ENCODE measurements around the gene VEGFC. TPM values are rescaled to one million over a fixed set of nuclear protein-coding genes. Genes with fewer than 3 reads are reported as not detected.

VEGFC gene
- polyA plus RNA-seq, 1 experiment, result 31.0 TPM

- H3K4me3 ChIP-seq (ENCODE audit: low read depth, low read length), result no peak overlapping the region
- ChIA-PET CTCF (interaction anchor here (1.2 kb wide), 1 partner anchor 303 kb away, joined by 3 read pairs; no protein-coding TSS in a partner anchor), POLR2A (no interaction called here)
- DNase-seq (ENCODE audit: low read depth, low spot score), result no peak
- TF ChIP-seq, protein P1, sequence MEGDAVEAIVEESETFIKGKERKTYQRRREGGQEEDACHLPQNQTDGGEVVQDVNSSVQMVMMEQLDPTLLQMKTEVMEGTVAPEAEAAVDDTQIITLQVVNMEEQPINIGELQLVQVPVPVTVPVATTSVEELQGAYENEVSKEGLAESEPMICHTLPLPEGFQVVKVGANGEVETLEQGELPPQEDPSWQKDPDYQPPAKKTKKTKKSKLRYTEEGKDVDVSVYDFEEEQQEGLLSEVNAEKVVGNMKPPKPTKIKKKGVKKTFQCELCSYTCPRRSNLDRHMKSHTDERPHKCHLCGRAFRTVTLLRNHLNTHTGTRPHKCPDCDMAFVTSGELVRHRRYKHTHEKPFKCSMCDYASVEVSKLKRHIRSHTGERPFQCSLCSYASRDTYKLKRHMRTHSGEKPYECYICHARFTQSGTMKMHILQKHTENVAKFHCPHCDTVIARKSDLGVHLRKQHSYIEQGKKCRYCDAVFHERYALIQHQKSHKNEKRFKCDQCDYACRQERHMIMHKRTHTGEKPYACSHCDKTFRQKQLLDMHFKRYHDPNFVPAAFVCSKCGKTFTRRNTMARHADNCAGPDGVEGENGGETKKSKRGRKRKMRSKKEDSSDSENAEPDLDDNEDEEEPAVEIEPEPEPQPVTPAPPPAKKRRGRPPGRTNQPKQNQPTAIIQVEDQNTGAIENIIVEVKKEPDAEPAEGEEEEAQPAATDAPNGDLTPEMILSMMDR (IDR thresholded peaks at IDR 0.05; ENCODE audit: low read depth, low read length), result no peak
- H3K9me3 ChIP-seq (ENCODE audit: control insufficient read depth, insufficient read depth, low read length), result no peaks in the 10 kb centered on the region
- no peak overlapping the region for H3K27ac ChIP-seq (ENCODE audit: low read depth, low read length)
- H3K27me3 ChIP-seq (ENCODE audit: control insufficient read depth, insufficient read depth, low read length), result no peaks in the 10 kb centered on the region
Observed at GRCh38 chr4:176680668-176681180, 112.0 kb downstream of the VEGFC start.

- CTCF ChIA-PET, result interaction anchor here (1.4 to 1.8 kb wide), 2 partner anchors 299 to 371 kb away, joined by 3 to 5 read pairs; no protein-coding TSS in a partner anchor
- Histone ChIP-seq H3K4me3 (ENCODE audit: low read depth, low read length) (no peak overlapping the region), H3K9me3 (ENCODE audit: control insufficient read depth, insufficient read depth, low read length) (no peaks in the 10 kb centered on the region), H3K27ac (ENCODE audit: low read depth, low read length) (no peak overlapping the region), H3K27me3 (ENCODE audit: control insufficient read depth, insufficient read depth, low read length) (no peaks in the 10 kb centered on the region)
- POLR2A ChIA-PET, result no interaction called here
- DNase-seq (ENCODE audit: low read depth, low spot score), result no peak
- TF ChIP-seq, protein P1 (IDR thresholded peaks at IDR 0.05; ENCODE audit: low read depth, low read length), result no peak
Observed at GRCh38 chr4:176676901-176677300, 115.8 kb downstream of the VEGFC start.

DNA sequence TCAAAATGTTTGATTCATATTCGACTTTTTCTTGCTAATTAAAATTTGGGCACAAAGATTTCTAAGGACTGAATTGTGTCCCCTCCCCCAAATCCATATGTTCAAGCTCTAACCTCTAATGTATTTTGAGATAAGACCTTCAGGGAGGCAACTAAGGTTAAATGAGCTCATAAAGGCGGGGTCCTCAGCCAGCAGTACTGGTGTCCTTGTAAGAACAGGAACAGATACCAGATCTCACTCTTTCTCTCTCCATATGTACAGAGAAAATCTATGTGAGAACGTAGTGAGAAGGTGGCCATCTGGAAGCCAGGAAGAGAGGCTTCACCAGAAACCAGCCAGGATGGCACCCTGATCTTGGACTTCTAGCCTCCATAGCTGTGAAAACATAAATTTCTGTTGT lies 116.9 kb downstream of the VEGFC start:
- ChIA-PET CTCF (interaction anchor here (1.2 kb wide), 1 partner anchor 298 kb away, joined by 3 read pairs; no protein-coding TSS in a partner anchor), POLR2A (no interaction called here)
- no peaks in the 10 kb centered on the region for H3K9me3 ChIP-seq (ENCODE audit: control insufficient read depth, insufficient read depth, low read length)
- no peak for DNase-seq (ENCODE audit: low read depth, low spot score)
- no peak overlapping the region for H3K4me3 ChIP-seq (ENCODE audit: low read depth, low read length)
- TF ChIP-seq, protein P1 (IDR thresholded peaks at IDR 0.05; ENCODE audit: low read depth, low read length), result no peak
- H3K27ac ChIP-seq (ENCODE audit: low read depth, low read length), result no peak overlapping the region
- no peaks in the 10 kb centered on the region for H3K27me3 ChIP-seq (ENCODE audit: control insufficient read depth, insufficient read depth, low read length)

GRCh38 chr4:176671532-176671931 lies 121.2 kb downstream of the VEGFC start:
- POLR2A ChIA-PET, result no interaction called here
- no peak overlapping the region for H3K27ac ChIP-seq (ENCODE audit: low read depth, low read length)
- DNase-seq (ENCODE audit: low read depth, low spot score), result no peak

DNA sequence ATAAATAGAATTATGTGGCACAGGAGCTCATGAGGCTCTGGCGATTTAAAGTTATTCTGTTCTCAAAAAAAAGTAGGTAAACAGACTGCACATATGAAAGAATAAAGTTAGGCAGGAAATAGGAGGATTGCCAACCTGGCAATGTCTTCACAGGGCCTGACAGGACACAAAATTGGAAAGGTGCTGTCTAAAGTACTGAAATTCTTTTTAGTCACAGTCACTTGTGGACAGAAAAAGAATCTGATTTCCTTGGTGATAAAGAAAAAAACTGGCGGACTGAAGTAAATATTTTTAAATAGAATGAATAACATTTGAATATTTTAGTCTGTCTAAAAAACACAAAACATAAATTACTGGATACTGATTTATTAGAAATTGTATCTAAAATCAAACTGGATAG lies 124.4 kb downstream of the VEGFC start:
- DNase-seq (ENCODE audit: low read depth, low spot score), result no peak
- Histone ChIP-seq H3K4me3 (ENCODE audit: low read depth, low read length) (no peak overlapping the region), H3K27ac (ENCODE audit: low read depth, low read length) (no peak overlapping the region), H3K27me3 (ENCODE audit: control insufficient read depth, insufficient read depth, low read length) (no peaks in the 10 kb centered on the region), H3K9me3 (ENCODE audit: control insufficient read depth, insufficient read depth, low read length) (no peaks in the 10 kb centered on the region)
- ChIA-PET POLR2A (no interaction called here), CTCF (no interaction called here)
- TF ChIP-seq, protein P1 (IDR thresholded peaks at IDR 0.05; ENCODE audit: low read depth, low read length), result no peak

More at GRCh38 chr4:176671532-176671931, 121.2 kb downstream of the VEGFC start:
- H3K9me3 ChIP-seq (ENCODE audit: control insufficient read depth, insufficient read depth, low read length), result no peaks in the 10 kb centered on the region
- H3K4me3 ChIP-seq (ENCODE audit: low read depth, low read length), result no peak overlapping the region
- H3K27me3 ChIP-seq (ENCODE audit: control insufficient read depth, insufficient read depth, low read length), result no peaks in the 10 kb centered on the region
- TF ChIP-seq, protein P1 (IDR thresholded peaks at IDR 0.05; ENCODE audit: low read depth, low read length), result no peak
- CTCF ChIA-PET, result no interaction called here

Data from AG04450 (cell line).